HG02840 (cell line): Measurements from ENCODE around the gene STPG4.
"Not testable (repeated sequence)": the region's sequence is repeated elsewhere in the genome, so short reads cannot be mapped to it uniquely, and the experiment has no call there.

Experiments used
- ATAC-seq: cut with Tn5 transposase; IDR thresholded peaks from one replicate; pipeline ENCODE4 v1.9.1; 2021; ENCODE audit warnings: mild to moderate bottlenecking, moderate library complexity, moderate number of reproducible peaks; ENCODE audit not compliant: unreplicated experiment, low FRiP score

Gene STPG4

GRCh38 chr2:47129191-47129706 is 25.9 kb downstream of the STPG4 start:
- ATAC-seq: no peak

- ATAC-seq: no peak
Observed at GRCh38 chr2:47128705-47129104, 26.4 kb downstream of the STPG4 start.

DNA sequence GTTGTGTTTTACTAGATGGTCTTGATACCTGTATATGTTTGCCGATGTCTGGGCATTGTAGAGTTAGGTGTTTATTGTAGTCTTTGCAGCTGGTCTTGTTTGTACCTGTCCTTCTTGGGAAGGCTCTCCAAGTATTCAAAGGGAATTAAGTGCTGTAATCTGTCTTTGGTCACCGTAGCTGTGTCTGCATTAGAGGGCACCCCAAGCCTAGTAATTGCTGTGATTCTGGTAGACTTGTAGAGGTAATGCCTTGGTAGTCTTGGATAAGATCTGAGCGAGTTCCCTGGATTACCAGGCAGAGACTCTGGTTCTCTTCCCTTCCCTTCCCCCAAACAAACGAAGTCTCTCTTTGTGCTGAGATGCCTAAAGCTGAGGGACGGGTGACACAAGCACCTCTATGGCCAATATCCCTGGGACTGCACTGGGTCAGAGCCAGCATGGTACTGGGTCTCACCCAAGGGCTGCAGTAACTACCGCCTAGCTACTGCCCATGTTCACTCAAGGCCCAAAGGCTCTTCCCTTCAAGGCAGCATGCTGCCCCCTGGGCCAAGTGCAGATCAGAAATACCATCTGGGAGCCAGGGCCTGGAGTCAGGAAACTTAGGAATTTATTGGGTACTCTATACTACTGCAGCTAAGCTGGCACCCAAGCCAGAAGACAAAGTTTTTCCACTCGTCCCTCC is 27.1 kb downstream of the STPG4 start:
- ATAC-seq: no peak

DNA sequence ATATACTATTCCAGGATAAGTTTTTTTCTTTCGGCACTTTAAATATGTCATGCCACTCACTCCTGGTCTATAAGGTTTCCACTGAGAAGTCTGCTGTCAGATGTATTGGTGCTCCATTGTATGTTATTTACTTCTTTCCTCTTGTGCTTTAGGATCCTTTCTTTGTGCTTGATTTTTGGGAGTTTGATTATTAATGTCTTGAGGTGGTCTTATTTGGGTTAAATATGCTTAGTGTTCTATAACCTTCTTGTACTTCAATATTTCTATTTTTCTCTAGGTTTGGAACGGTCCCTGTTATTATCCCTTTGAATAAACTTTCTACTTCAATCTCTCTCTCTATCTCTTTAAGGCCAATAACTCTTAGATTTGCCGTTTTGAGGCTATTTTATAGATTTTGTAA is 28.3 kb downstream of the STPG4 start:
- no peak for ATAC-seq

- not testable (repeated sequence) for ATAC-seq
Observed at GRCh38 chr2:47124740-47125139, 30.4 kb downstream of the STPG4 start.

DNA sequence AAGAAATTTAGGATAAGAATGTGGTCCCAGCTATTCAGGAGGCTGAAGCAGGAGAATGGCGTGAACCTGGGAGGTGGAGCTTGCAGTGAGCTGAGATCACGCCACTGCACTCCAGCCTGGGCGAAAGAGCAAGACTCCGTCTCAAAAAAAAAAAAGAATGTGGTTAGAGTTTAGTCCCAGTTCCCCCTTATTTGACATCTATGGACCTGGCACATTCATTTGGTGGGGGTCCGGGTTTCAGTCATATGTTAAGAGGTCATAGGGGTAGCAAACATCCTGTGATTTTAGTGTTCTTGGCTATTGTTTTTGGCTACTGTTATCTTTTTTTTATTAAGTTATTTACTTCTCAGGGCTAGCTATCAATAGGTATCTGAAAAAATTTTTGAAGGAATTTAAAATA is 34.7 kb downstream of the STPG4 start:
- not testable (repeated sequence) for ATAC-seq

DNA sequence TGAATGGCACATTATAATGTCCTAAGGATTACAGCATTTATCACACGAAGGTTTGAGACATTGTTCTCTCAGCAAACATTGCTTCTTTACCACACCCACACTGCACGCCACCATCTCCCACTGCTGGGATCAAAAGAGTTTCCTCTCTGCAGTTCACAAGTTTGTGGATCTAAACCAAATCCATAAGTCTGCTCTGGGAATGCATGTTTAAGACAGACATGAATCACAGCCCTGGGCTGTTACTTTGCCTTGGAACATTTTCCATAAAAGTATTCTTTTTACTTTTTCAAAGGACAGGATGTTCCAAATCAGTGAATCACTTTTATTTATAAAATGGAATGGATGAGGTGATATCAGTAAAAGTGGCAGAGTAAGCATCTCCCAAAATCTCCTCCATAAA is 36.1 kb downstream of the STPG4 start:
- ATAC-seq: no peak

DNA sequence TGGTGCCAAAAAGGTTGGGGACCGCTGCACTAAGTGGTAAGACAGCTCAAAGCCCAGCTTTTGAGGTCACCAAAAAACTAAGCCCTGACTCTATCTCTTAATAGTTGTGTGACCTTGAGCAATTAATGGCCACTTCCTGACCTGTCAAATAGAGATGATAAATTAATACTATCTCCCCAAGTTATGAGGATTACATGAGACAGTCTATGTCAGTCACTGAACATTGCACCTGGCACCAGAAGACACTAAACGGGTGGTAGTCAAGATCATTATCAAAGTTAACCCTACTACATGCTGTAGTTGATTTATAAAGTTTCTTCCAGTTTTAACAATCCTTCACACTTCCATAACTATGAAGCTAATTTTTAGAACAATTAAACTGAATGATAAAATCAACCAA is 36.5 kb downstream of the STPG4 start:
- ATAC-seq: no peak

- no peak for ATAC-seq
Observed at GRCh38 chr2:47112665-47113435, 42.3 kb downstream of the STPG4 start.

DNA sequence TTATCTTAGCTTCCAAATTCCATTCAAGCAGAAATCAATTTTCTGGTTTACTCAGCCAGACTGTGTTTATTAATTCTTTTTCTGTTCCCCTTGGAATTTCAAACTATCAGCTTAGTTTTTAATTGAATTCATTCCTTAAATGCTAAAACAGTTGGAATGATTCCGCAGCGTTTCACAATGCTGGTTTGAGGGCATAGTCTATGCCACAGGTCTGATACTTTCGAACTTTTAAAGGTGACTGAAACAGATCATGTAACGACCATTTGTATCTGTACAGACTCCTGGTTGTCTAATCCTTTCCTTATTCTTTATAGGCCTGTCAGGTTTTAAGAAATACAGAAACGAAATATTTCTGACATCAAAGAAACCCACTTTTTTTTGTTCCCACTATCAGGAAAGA is 45.4 kb downstream of the STPG4 start:
- ATAC-seq: no peak

DNA sequence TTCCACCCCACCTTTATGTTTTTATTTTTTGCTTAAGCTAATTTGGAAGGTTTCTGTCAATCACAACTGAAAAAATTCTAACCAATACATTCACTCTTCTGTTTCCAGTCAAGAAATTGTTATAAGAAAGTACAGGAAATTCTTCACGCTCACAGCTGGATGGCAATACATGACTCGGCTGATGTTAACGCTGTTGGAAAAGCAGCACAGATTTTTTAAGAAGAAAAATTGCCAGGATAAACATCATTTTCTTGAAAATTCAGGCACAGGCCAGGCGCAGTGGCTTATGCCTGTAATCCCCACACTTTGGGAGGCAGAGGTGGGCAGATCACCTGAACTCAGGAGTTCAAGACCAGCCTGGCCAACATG is 46.1 kb downstream of the STPG4 start:
- no peak for ATAC-seq

DNA sequence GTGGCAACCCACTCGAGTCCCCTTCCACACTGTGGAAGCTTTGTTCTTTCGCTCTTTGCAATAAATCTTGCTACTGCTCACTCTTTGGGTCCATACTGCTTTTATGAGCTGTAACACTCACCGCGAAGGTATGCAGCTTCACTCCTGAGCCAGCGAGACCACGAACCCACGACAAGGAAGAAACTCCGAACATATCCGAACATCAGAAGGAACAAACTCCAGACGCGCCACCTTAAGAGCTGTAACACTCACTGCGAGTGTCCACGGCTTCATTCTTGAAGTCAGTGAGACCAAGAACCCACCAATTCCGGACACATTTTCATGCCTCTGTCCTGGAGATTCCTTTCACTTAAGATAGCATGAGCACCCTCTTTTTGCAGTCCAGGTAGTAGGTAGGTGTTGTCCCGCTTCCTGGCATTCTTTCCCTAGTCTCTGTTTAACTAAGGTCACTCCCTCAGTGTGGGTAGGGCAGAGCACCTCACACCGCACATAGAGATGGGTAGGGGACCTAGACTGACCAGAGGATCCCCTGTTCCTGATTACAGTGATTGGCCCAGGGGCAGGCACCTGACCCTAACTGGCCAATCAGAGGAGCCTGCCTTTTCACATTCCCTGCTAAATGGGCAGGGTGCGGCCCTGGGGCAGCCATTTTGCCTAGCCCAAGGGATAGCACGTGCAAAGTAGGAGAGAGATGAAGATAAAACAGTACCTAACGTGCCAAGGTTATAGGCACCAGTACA is 46.7 kb downstream of the STPG4 start:
- ATAC-seq: not testable (repeated sequence)

- ATAC-seq: not testable (repeated sequence)
Observed at GRCh38 chr2:47107201-47107600, 47.9 kb downstream of the STPG4 start.

GRCh38 chr2:47106231-47106630 is 48.9 kb downstream of the STPG4 start:
- not testable (repeated sequence) for ATAC-seq

- ATAC-seq: not testable (repeated sequence)
Observed at GRCh38 chr2:47099712-47100111, 55.4 kb downstream of the STPG4 start.

DNA sequence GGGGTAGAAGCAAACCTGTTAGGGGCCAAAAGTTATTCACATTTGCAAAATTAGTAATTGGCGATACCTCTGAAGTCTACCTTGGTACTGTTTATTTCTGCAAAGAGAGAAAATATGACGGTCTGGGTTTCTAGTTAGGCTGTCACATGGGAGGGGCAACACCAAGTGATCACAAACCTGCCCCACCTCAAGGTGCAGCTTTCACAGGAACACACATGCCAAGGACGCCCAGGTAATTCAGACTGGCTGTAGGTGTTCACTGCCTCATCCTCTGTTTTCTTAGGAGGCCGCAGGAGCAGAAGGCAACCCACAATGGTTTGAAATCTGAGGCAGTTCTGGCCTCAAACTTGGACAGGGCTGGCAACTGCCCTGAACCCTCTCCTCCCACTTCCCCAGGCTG is 56.2 kb downstream of the STPG4 start:
- ATAC-seq: no peak

DNA sequence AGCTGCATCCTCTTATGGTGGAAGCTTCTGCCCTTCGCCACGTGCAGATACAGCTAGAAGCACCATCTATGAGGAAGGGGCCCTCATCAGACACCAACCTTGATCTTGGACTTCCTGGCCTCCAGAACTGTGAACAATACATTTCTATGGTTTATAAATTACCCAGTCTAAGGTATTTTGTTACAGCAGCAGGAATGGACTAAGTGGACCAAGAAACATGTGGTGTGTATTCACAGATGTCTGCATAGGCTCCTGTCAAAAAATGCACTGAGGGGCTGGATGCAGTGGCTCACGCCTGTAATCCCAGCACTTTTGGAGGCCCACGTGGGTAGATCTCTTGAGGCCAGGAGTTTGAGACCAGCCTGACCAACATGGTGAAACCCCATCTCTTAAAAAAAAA is 57.5 kb downstream of the STPG4 start:
- ATAC-seq: no peak

DNA sequence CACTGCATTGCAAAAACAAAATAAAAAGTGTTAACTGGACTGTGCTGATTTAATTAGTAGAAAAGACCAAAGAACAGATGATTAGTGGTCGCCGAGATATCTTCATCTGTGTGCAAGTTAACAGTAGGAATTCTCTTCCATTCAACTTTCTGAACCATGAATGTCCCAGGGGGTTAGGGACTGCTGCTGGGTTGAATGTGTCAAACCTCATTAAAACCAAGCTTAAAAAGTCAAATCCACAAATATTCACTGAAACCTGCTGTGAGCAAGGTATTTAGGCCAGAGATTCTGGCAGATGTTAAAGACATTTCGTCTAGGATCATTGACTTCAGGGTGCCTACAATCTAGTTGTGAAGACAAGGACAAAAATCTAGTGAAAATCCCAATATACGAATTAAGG is 58.7 kb downstream of the STPG4 start:
- ATAC-seq: no peak

GRCh38 chr2:47095349-47096020 is 59.6 kb downstream of the STPG4 start:
- no peak for ATAC-seq

- ATAC-seq: no peak
Observed at GRCh38 chr2:47094511-47095142, 60.5 kb downstream of the STPG4 start.
